HCT116 (cell line): ENCODE data around the gene TEKT5.

Experiments
- CEBPB ChIP-seq: IDR thresholded peaks from 2 replicates; pipeline ENCODE4 v1.6.1; 2012; ENCODE audit warnings: low read depth
- CTCF ChIP-seq, 3 experiments: fragments of 200-600 bp in 1 of 3; sonication (generic) in 1 of 3; IDR thresholded peaks in 2 of 3; conservative IDR thresholded peaks in 1 of 3; 2 replicates each; pipeline ENCODE4 v1.5.1; 2012 to 2017; ENCODE audit warnings: low read depth in 2 of 3, low read length in 2 of 3, antibody characterized with exemption in 1 of 3, borderline replicate concordance in 1 of 3, control low read depth in 1 of 3, mild to moderate bottlenecking in 1 of 3, mixed read lengths in 1 of 3, mixed run types in 1 of 3, moderate library complexity in 1 of 3; ENCODE audit not compliant: insufficient read depth in 1 of 3
- EGR1 ChIP-seq: IDR thresholded peaks from 2 replicates; pipeline ENCODE4 v1.6.1; 2012; ENCODE audit warnings: low read depth
- EZH2 ChIP-seq: fragments of 200-600 bp; sonication (generic); IDR thresholded peaks from 2 replicates; pipeline ENCODE4 v1.6.1; 2017; ENCODE audit warnings: antibody characterized with exemption, mixed run types
- EZH2phosphoT487 ChIP-seq: fragments of 200-600 bp; IDR thresholded peaks from 2 replicates; pipeline ENCODE4 v1.6.1; 2018; ENCODE audit warnings: antibody characterized with exemption, borderline replicate concordance
- FOSL1 ChIP-seq: IDR thresholded peaks from 2 replicates; pipeline ENCODE4 v1.6.1; 2012; ENCODE audit warnings: low read depth
- POLR2A ChIP-seq: IDR thresholded peaks from 2 replicates; pipeline ENCODE4 v1.7.0; 2011; ENCODE audit warnings: borderline replicate concordance; ENCODE audit not compliant: insufficient read depth, insufficient read length; ENCODE audit errors: extremely low read depth
- POLR2AphosphoS5 ChIP-seq: IDR thresholded peaks from 2 replicates; pipeline ENCODE4 v1.6.1; 2011; ENCODE audit warnings: mild to moderate bottlenecking, low read depth, low read length, moderate library complexity
- SIN3A ChIP-seq: IDR thresholded peaks from 2 replicates; pipeline ENCODE4 v1.6.1; 2012; ENCODE audit warnings: low read depth
- ZFX ChIP-seq: fragments of 450-650 bp; IDR thresholded peaks from 2 replicates; pipeline ENCODE4 v1.6.1; 2017
- TF ChIP-seq, protein P1 (sequence below): IDR thresholded peaks from 2 replicates; pipeline ENCODE4 v1.6.1; 2012; ENCODE audit warnings: low read depth

DNA sequence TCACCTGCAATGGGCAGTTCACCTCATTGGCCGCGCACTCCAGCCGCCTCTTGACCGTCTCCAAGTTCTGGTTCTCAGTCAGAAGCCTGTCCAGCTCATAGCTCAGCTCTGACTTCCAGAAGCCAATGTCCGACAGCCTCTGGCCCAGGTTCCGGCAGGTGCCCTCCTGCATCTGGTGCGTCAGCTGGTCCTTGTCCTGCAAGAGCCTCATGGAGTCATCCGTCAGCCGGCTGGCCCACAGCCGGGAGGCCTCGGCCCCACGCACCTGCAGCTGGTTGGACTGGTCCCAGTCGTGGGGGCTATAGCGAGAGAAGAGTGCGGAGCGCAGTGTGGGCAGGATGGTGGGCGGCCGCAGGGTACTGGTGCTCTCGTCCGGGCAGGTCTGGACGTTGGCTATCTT, 424 bp downstream of the TEKT5 start:
- TF ChIP-seq FOSL1 (no peak), CTCF (IDR thresholded peaks at IDR 0.05 in 2 of 3, conservative IDR thresholded peaks at IDR 0.05 in 1 of 3; ENCODE audit: borderline replicate concordance in 1 of 3, insufficient read depth in 1 of 3, low read depth in 2 of 3, low read length in 2 of 3) (no peak), SIN3A (no peak), ZFX (no peak), EZH2 (no peak), EZH2phosphoT487 (no peak), CEBPB (no peak), POLR2AphosphoS5 (no peak), POLR2A (no peak), EGR1 (no peak)
- TF ChIP-seq, protein P1, sequence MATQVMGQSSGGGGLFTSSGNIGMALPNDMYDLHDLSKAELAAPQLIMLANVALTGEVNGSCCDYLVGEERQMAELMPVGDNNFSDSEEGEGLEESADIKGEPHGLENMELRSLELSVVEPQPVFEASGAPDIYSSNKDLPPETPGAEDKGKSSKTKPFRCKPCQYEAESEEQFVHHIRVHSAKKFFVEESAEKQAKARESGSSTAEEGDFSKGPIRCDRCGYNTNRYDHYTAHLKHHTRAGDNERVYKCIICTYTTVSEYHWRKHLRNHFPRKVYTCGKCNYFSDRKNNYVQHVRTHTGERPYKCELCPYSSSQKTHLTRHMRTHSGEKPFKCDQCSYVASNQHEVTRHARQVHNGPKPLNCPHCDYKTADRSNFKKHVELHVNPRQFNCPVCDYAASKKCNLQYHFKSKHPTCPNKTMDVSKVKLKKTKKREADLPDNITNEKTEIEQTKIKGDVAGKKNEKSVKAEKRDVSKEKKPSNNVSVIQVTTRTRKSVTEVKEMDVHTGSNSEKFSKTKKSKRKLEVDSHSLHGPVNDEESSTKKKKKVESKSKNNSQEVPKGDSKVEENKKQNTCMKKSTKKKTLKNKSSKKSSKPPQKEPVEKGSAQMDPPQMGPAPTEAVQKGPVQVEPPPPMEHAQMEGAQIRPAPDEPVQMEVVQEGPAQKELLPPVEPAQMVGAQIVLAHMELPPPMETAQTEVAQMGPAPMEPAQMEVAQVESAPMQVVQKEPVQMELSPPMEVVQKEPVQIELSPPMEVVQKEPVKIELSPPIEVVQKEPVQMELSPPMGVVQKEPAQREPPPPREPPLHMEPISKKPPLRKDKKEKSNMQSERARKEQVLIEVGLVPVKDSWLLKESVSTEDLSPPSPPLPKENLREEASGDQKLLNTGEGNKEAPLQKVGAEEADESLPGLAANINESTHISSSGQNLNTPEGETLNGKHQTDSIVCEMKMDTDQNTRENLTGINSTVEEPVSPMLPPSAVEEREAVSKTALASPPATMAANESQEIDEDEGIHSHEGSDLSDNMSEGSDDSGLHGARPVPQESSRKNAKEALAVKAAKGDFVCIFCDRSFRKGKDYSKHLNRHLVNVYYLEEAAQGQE, result no peak
